Adrenal gland (tissue), 5 donors: Measurements from ENCODE around the gene RPS24.

Source experiments
- POLR2A ChIP-seq, 2 donors: fragments of 450-650 bp; IDR thresholded peaks; one replicate each; pipeline ENCODE4 v1.6.1; 2017; ENCODE audit warnings: antibody characterized with exemption in 2 of 2, mild to moderate bottlenecking in 2 of 2, moderate library complexity in 1 of 2
- TF ChIP-seq, protein P1 (sequence below), 6 experiments: fragments of 450-650 bp in 4 of 6; fragments of 200-600 bp in 2 of 6; sonication (generic) in 1 of 6; IDR thresholded peaks; 1 replicate in 5 of 6; 2 replicates in 1 of 6; pipeline versions ENCODE4 v1.5.1 to v1.8.0; 2016 to 2021; ENCODE audit warnings: antibody characterized with exemption in 6 of 6, mild to moderate bottlenecking in 2 of 6, moderate library complexity in 1 of 6
- donor health status: DM: no; HTN: no; CAD: no.

DNA sequence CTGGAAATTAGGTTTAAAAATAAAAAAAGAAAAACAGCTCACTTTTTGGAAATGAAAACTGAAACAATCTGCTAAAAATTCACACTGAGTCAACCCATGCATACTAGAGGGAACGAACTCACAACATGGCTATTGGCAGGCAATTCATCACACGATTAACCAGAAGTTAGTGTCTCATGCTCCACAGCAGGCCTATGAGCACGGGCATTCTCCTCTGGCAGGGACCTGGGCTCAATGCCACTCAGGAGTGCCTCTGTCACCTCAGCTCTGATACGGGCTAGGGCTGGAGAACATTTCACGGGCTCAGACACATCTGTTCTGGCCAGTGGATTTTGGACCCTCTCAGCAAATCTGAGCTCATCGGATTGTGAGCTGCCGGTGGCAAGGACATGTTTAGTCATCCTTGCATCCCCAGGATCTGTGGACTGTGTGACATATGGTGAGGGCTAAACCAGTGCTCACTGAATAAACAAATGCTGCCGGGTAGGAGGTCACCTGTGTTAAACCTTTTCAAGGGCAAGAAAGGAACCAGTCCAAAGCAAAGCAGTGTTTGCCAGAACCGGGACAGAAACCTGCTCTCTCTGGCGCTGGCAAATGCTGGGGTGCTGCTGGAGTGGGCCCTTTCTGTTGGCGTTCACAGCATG, 44.5 kb upstream of the RPS24 start:
- TF ChIP-seq, protein P1, sequence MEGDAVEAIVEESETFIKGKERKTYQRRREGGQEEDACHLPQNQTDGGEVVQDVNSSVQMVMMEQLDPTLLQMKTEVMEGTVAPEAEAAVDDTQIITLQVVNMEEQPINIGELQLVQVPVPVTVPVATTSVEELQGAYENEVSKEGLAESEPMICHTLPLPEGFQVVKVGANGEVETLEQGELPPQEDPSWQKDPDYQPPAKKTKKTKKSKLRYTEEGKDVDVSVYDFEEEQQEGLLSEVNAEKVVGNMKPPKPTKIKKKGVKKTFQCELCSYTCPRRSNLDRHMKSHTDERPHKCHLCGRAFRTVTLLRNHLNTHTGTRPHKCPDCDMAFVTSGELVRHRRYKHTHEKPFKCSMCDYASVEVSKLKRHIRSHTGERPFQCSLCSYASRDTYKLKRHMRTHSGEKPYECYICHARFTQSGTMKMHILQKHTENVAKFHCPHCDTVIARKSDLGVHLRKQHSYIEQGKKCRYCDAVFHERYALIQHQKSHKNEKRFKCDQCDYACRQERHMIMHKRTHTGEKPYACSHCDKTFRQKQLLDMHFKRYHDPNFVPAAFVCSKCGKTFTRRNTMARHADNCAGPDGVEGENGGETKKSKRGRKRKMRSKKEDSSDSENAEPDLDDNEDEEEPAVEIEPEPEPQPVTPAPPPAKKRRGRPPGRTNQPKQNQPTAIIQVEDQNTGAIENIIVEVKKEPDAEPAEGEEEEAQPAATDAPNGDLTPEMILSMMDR (IDR thresholded peaks at IDR 0.05) = no peak
- no peak for TF ChIP-seq POLR2A (IDR thresholded peaks at IDR 0.05)
